MM.1S (cell line): Measurements from ENCODE around the gene ADCY10.

Experiments used
- EZH2 ChIP-seq: fragments of 300-600 bp; sonication (generic); optimal IDR thresholded peaks from 2 replicates; pipeline ENCODE3; 2017; ENCODE audit warnings: low read depth, mild to moderate bottlenecking, antibody characterized with exemption, low read length, mixed read lengths
- EZH2phosphoT487 ChIP-seq: fragments of 300-600 bp; sonication (generic); IDR thresholded peaks from 2 replicates; pipeline ENCODE4 v1.6.1; 2018; ENCODE audit warnings: antibody characterized with exemption, low read length
- TF ChIP-seq, protein P1 (sequence below): fragments of 300-600 bp; sonication (generic); IDR thresholded peaks from 2 replicates; pipeline ENCODE4 v1.5.1; 2016; ENCODE audit warnings: antibody characterized with exemption, low read length, mixed read lengths

GRCh38 chr1:167905671-167906070 lies 8.3 kb downstream of the ADCY10 start:
- TF ChIP-seq, protein P1, sequence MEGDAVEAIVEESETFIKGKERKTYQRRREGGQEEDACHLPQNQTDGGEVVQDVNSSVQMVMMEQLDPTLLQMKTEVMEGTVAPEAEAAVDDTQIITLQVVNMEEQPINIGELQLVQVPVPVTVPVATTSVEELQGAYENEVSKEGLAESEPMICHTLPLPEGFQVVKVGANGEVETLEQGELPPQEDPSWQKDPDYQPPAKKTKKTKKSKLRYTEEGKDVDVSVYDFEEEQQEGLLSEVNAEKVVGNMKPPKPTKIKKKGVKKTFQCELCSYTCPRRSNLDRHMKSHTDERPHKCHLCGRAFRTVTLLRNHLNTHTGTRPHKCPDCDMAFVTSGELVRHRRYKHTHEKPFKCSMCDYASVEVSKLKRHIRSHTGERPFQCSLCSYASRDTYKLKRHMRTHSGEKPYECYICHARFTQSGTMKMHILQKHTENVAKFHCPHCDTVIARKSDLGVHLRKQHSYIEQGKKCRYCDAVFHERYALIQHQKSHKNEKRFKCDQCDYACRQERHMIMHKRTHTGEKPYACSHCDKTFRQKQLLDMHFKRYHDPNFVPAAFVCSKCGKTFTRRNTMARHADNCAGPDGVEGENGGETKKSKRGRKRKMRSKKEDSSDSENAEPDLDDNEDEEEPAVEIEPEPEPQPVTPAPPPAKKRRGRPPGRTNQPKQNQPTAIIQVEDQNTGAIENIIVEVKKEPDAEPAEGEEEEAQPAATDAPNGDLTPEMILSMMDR, result no peak
- TF ChIP-seq EZH2phosphoT487, result no peak
- no peak for TF ChIP-seq EZH2
